Sciatic nerve (tissue), 2 donors: Measurements from ENCODE around the gene MAP7. TPM values are rescaled to one million over a fixed set of nuclear protein-coding genes. Genes with fewer than 3 reads are reported as not detected.
"Not testable (repeated sequence)": the region's sequence is repeated elsewhere in the genome, so short reads cannot be mapped to it uniquely, and the experiment has no call there.

Experiments
- ATAC-seq: fragments of 200-7000 bp; cut with Tn5 transposase; one replicate; pipeline ENCODE4 v1.9.1; 2020; ENCODE audit warnings: mild to moderate bottlenecking, moderate library complexity
- DNase-seq: peaks from one replicate; pipeline ENCODE4 v3.0.0-alpha.2; 2020; ENCODE audit warnings: low spot score
- intact Hi-C: fragments of 100-400 bp; cut with DNase I; formaldehyde crosslinking; loops from one replicate; pipeline ENCODE4 v1.14.2; 2022
- total RNA-seq: library from RNA; stranded (reverse); fragmentation: NEBNext Ultra II Directional; extraction: Animal tissue kit (Norgen Biotek cat#: 25700); gene quantifications from one replicate; pipeline ENCODE4 v1.2.1, GENCODE V29; 2021
- donor health status: DM: no; HTN: no; CAD: no.
- donor health status: DM: no; HTN: no; CAD: no.

MAP7 gene
- total RNA-seq, 1 donor from 2014 or later: 1.2 TPM

GRCh38 chr6:136334853-136335252 lies 215.4 kb downstream of the MAP7 start:
- DNase-seq (no peak), ATAC-seq (no peak)
- intact Hi-C loops: no loop called here

GRCh38 chr6:136334465-136334846 lies 215.8 kb downstream of the MAP7 start:
- DNase-seq (no peak), ATAC-seq (no peak)
- intact Hi-C loops: no loop called here

DNA sequence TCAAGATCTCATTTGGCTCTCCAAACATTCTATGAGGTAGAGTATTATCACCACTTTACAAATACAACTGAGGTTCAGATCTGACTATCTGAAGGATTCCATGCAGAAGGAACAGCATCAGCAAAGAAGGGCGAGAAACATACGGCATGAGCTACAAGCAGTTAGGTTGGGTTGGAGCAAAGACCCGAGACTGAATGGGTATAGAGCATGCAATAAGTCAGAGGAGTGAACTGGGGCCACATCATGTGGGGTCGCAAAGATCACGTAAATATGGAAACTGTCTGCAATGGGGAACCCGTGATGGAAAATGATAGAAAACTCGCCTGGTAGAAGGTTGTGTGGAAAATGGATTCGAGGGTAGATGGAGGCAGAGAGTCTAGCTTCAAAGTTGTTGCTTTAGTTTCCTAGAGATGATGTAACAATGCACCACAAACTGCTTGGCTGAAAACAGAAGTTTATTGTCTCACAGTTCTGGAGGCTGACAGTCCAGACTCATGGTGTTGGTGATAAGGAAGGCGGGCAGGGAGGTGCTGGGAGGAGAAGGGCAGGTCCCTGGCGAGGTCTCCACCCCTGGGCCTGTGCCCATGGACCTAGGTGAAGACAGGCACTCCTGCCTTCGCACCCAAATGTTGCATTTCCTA lies 216.3 kb downstream of the MAP7 start:
- intact Hi-C loops: no loop called here
- ATAC-seq (no peak), DNase-seq (no peak)

DNA sequence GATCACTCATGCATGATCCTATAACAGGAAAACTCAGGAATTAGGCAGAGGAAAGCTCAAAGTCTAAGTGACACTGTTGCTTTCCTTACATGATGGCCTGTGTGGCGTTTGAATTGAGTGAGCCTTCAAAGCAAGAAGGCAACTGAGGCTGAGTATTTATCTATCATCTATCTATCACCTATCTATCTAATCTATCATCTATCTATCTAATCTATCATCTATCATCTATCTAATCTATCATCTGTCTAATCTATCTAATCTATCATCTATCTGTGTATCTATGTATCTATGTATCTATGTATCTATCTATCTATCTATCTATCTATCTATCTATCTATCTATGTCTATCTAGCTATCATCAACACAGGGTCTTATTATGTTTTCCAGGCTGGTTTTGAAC lies 218.8 kb downstream of the MAP7 start:
- intact Hi-C loops: no loop called here
- ATAC-seq (no peak), DNase-seq (no peak)

GRCh38 chr6:136330634-136331033 lies 219.6 kb downstream of the MAP7 start:
- ATAC-seq: no peak
- intact Hi-C loops: no loop called here
- DNase-seq: no peak

DNA sequence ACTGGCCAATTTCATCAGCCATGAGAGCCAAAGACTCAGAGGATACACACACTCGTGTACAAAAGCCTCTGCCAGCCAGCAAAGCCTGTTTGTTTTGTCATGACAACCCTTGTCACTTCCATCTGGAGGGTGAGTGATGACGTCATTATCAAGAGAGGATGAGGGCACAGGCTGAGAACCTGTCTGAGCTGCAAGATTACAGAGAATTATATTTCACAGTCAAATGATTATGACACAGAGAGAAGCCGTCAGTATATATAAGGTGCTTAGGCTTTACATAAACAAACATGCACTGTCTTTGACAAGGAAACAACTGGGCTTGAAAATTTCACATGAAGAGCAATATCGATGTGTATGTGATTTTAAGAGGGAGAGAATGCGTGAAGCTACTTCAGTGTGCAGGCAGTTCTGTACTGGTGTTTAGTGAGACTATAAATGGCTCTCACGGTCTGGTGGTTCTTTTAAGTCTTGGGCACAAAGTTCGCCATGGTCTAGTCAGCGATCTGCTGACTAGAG lies 224.1 kb downstream of the MAP7 start:
- no peak for ATAC-seq
- intact Hi-C loops: no loop called here
- DNase-seq: no peak

GRCh38 chr6:136324686-136325380 lies 225.4 kb downstream of the MAP7 start:
- DNase-seq (no peak), ATAC-seq (peak; percentile 74)
- intact Hi-C loops: no loop called here

DNA sequence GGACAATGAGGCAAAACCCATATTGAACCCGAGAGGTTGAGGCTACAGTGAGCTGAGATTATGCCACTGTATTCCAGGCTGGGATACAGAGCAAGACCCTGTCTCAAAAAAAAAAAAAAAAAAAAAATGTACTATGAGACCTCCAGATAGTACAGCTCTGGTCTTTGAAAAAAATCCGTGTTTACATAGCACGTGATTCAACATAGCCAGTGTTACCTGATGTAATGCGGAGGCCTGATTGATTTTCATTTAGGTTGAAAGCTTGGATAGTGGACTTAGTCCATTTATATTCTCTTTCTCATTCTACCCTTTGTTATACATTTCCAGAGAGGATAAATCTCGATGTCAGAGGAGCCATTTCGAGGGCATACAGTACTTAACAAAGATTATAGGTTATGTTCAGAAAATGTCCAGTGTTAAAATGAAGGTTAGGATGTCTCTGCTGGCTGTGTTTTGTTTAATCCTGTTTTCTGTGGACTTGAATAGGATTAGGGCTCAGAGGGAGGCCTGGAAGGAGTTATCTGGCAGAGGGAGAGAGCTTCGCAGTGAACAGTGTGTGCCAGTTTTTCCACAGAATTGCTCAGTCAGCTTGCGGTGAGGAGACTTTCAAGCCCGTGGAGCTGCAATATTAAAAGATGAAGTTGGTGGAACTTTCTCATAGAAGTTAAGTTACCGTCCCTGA lies 226.7 kb downstream of the MAP7 start:
- DNase-seq (no peak), ATAC-seq (peak; percentile 86)
- intact Hi-C loops: no loop called here

DNA sequence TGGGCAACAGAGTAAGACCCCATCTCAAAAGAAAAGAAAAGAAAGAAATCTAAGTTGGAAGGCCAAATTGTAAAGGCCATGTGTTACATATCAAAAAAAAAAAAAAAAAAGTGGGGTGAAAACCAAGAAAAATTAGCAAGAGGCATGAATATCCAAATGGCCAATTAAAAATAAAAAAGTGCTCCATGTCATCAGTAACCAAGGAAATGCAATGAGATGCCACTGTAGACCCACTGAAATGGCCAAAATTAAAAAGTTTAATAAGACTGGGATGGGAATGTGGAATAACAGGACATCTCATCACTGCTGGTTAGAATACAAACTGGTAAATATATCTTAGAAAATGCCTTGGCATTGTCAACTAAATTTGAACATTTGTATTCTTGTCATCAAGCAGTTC lies 230.5 kb downstream of the MAP7 start:
- intact Hi-C loops: no loop called here
- DNase-seq (no peak), ATAC-seq (no peak)

GRCh38 chr6:136318676-136319075 lies 231.5 kb downstream of the MAP7 start:
- ATAC-seq: no peak
- intact Hi-C loops: no loop called here
- DNase-seq: no peak

DNA sequence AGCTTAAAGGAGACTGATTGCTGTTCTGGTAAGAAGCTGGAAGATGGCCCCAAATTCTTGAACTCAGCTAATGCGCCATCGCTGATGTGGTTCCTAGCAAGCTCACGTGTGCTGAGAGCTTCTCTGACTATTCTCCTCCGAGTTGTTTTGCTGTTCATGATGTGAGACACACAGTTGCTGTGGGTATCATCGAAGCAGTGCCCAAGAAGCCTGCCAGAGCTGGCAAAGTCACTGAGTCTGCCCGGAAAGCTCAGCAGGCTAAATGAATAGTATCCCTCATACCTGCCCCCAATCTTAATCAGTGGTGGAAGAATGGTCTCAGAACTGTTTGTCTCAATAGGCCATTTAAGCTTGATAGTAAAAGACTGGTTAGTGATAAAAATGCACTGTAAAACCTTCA lies 232.3 kb downstream of the MAP7 start:
- no peak for ATAC-seq
- DNase-seq: no peak
- intact Hi-C loops: no loop called here

- DNase-seq (peak; percentile 65), ATAC-seq (peak; percentile 60)
- intact Hi-C loops: no loop called here
Observed at GRCh38 chr6:136317021-136317694, 233.1 kb downstream of the MAP7 start.

- DNase-seq (no peak), ATAC-seq (no peak)
- intact Hi-C loops: no loop called here
Observed at GRCh38 chr6:136315594-136315993, 234.6 kb downstream of the MAP7 start.

GRCh38 chr6:136312975-136313374 lies 237.2 kb downstream of the MAP7 start:
- no peak for DNase-seq
- ATAC-seq: no peak
- intact Hi-C loops: no loop called here

DNA sequence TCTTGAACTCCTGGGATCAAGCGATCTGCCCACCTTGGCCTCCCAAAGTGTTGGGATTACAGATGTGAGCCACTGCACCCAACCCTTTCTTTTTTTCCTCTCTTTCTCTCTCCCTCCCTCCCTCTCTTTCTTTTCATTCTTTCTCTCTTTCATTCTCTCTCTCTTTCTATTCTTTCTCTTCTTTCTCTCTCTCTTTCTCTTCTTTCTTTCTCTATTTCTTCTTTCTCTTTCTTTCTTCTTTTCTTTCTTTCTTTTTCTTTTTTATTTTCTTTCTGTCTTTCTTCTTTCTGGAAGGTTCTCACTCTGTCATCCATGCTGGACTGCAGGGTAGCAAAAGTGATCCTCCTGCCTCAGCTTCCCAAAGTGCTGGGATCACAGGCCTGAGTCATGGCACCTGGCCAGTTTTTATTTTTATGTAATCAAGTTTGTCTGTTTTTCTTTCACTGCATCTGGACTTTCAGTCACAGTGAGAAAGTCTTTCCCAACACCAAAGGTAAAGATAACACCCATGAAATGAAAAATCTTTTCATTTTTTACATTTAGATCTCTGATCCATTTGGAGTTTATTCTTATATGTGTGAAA lies 240.4 kb downstream of the MAP7 start:
- DNase-seq (no peak), ATAC-seq (no peak)
- intact Hi-C loops: no loop called here

- no peak for ATAC-seq
- DNase-seq: no peak
- intact Hi-C loops: no loop called here
Observed at GRCh38 chr6:136309171-136309570, 241.1 kb downstream of the MAP7 start.

GRCh38 chr6:136308469-136308868 lies 241.8 kb downstream of the MAP7 start:
- intact Hi-C loops, ATAC-seq, DNase-seq: not testable (repeated sequence)

DNA sequence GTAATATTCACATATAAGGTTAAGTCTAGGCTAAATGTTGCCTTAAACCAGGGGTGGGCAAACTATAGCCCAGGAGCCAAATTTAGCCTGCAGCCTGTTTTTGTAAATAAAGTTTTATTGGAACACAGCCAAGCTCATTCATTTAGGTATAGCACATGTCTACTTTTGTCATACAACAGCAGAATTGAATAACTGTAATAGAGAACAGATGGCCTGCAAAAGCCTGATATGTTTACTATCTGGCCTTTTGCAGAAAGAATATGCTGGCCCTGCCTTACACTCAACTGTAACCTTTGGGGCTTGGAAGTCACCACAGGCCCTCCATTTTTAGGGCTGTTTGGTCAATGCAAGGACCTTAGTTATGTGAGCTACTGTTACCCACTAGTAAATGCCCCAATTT lies 242.9 kb downstream of the MAP7 start:
- no peak for DNase-seq
- no peak for ATAC-seq
- intact Hi-C loops: no loop called here

DNA sequence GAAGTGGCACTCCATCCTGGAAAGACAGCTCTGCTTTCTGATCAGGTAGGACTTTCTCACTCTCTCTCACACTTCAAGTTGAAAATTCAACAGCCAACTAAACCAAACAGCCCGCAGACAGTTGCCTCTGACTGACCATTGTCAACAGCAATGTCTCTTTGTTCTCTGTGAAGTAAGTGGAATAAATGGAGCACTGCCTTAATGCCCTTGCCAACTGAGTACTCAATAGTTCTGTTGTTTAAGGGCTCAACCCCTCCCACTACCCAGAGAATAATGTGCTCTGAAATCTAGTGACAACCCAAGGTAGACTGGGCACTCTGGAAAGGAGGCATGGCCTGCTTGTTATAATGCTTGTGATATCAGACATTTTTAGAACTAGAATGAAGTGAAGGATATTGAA lies 243.8 kb downstream of the MAP7 start:
- intact Hi-C loops: no loop called here
- ATAC-seq: peak; percentile 57
- DNase-seq: no peak
